ENCODE measurements around the gene PADI3.

GRCh38 chr1:17205652-17206051 lies 43.2 kb upstream of the PADI3 start:
- TF ChIP-seq RFX5 (IDR thresholded peaks at IDR 0.05; ENCODE audit: low read depth, low read length), result no peak
- no peak for TF ChIP-seq MAZ (IDR thresholded peaks at IDR 0.05; ENCODE audit: borderline replicate concordance, low read depth, low read length)
- TF ChIP-seq CTCF (conservative IDR thresholded peaks at IDR 0.05; ENCODE audit: low read depth, low read length), result no peak
- TF ChIP-seq CHD1 (IDR thresholded peaks at IDR 0.05; ENCODE audit: low read depth, low read length), result no peak
